Neural cell (in vitro differentiated cells): ENCODE data around the gene FBLIM1.

ENCODE experiments used
- EP300 ChIP-seq: fragments of 450-650 bp; conservative IDR thresholded peaks from 2 replicates; pipeline ENCODE4 v1.6.1; 2014; ENCODE audit warnings: antibody characterized with exemption, mild to moderate bottlenecking, moderate library complexity; ENCODE audit not compliant: poor library complexity, severe bottlenecking
- POLR2AphosphoS5 ChIP-seq: IDR thresholded peaks from 2 replicates; pipeline ENCODE4 v1.6.1; 2012
- TAF1 ChIP-seq: IDR thresholded peaks from 2 replicates; pipeline ENCODE4 v1.6.1; 2012; ENCODE audit warnings: low read depth

GRCh38 chr1:15756143-15757015 is 2.2 kb upstream of the FBLIM1 start:
- TF ChIP-seq POLR2AphosphoS5, result no peak
- no peak for TF ChIP-seq EP300
- TF ChIP-seq TAF1, result no peak
